Measurements from ENCODE around the gene SLC12A2. TPM values are rescaled to one million over a fixed set of nuclear protein-coding genes. Genes with fewer than 3 reads are reported as not detected.

The SLC12A2 gene
- total and polyA plus RNA-seq, 8 donors, result 2.1 to 67.4 (median 10.1) TPM

DNA sequence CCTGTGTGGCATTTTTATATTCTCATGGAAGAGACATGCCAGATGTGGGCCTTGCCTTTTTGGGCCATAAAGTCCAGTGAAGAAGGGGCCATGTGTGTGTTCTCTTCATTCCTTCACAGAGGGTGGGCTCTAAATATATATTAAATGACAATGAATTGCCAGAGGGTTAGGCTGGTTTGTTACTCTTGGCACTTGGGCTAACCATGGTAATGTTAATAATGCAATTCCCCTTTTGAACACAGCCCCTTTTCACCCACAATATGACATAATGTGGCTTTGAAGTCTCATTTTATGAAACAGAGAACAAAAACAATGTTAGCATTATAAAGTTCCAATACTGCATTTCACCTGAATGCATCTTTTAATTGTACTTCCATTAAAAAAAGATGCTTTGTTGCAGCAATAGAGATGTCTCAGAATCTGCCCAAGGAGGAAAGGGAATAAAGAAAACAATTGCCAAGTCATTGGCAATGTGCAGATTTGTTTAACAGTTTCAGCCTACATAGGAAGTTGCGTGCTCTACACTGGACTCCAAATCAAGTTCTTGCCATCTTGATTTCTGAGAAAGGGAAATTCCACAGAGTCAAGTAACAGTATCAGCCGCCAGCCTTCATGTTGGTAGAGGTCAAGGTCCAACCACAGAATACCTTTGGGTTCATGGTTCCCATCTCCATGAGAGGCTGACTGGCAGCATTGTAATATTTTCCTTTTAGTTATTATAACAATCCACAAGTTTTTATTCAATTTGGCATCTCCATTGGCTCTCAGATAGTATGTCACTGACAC lies 141.9 kb downstream of the SLC12A2 start:
- 91 to 93% methylated on average over 2 of the region's 2 CpGs for WGBS, 2 donors
- ATAC-seq (no peak), FAIRE-seq (no peak), DNase-seq (no peak)
- no peak overlapping the region for H3K27ac ChIP-seq
- no peaks in the 10 kb centered on the region for H3K27me3 ChIP-seq
- H3K4me1 ChIP-seq, result no peaks in the 10 kb centered on the region
- TF ChIP-seq CTCF (IDR thresholded peaks at IDR 0.05), result no peak
- H3K9me3 ChIP-seq, result no peaks in the 10 kb centered on the region
- intact Hi-C loops (cut with DNase I), result no loop called here
- no peak overlapping the region for H3K4me3 ChIP-seq
- no peaks in the 10 kb centered on the region for H3K36me3 ChIP-seq

DNA sequence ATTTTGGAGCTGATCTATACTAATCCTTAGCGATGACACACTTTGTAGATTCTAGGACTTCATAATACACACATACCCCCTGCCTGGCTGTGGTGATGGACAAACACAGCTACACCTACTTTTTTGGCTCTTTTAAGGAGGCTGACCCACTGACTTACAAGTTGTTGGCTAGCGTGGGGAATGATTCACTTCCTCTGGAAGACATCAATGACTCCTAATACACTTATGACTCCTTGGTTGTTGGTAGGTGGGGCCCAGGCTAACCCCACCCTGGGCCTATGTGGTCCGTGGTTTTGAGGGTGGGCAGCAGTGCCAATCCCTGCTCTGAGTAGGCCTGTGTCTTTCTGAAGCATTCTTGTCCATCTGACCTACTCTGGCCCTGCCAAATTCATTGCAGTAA lies 144.4 kb downstream of the SLC12A2 start:
- ATAC-seq (peak in 3 of 4 donors; percentile 14 to 62 (median 54)), DNase-seq (no peak), FAIRE-seq (no peak)
- intact Hi-C loops (cut with DNase I), result no loop called here
- Histone ChIP-seq H3K4me3 (no peak overlapping the region), H3K4me1 (no peaks in the 10 kb centered on the region), H3K9me3 (no peaks in the 10 kb centered on the region), H3K27me3 (no peaks in the 10 kb centered on the region), H3K36me3 (no peaks in the 10 kb centered on the region), H3K27ac (no peak overlapping the region)
- no peak for TF ChIP-seq CTCF (IDR thresholded peaks at IDR 0.05)
- WGBS, 2 donors, result 83% methylated on average over 3 of the region's 3 CpGs

DNA sequence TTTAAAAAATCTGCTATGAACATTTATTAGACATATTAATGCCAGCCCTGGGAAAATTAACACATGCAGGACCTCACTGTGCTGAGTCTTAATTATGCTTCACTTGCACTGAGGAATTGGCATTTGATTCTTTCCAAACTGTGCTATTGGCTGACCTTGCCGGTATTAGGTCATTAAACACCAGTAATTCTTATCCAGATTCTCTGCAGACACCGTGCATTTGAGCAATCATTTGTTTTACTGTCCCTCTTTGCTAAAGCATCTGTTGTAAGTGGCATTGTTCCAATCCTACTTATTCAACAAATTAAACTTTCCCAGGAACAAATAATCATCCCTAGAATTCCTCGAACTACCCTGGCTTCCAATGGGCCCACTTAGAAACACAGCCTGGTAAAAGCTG lies 145.0 kb downstream of the SLC12A2 start:
- no peaks in the 10 kb centered on the region for H3K36me3 ChIP-seq
- DNase-seq (no peak), ATAC-seq (peak in 3 of 4 donors; percentile 19 to 47 (median 46)), FAIRE-seq (no peak)
- no peak for TF ChIP-seq CTCF (IDR thresholded peaks at IDR 0.05)
- no peaks in the 10 kb centered on the region for H3K9me3 ChIP-seq
- H3K27ac ChIP-seq, result no peak overlapping the region
- H3K4me3 ChIP-seq, result no peak overlapping the region
- H3K4me1 ChIP-seq, result no peaks in the 10 kb centered on the region
- intact Hi-C loops (cut with DNase I), result no loop called here
- WGBS, 2 donors, result 22 to 25% methylated on average over 3 of the region's 3 CpGs
- H3K27me3 ChIP-seq, result no peaks in the 10 kb centered on the region

GRCh38 chr5:128234928-128235641 lies 151.5 kb downstream of the SLC12A2 start:
- DNase-seq (no peak), ATAC-seq (no peak), FAIRE-seq (no peak)
- Histone ChIP-seq H3K4me3 (no peak overlapping the region), H3K36me3 (no peaks in the 10 kb centered on the region), H3K27me3 (no peaks in the 10 kb centered on the region), H3K27ac (no peak overlapping the region), H3K4me1 (no peaks in the 10 kb centered on the region), H3K9me3 (no peaks in the 10 kb centered on the region)
- intact Hi-C loops (cut with DNase I), result no loop called here
- no peak for TF ChIP-seq CTCF (IDR thresholded peaks at IDR 0.05)
- WGBS, 2 donors, result 77 to 89% methylated on average over 7 of the region's 7 CpGs

GRCh38 chr5:128236334-128236733 lies 152.8 kb downstream of the SLC12A2 start:
- no peak for ATAC-seq
- Histone ChIP-seq H3K27ac (no peak overlapping the region), H3K27me3 (no peaks in the 10 kb centered on the region), H3K36me3 (no peaks in the 10 kb centered on the region), H3K4me1 (no peaks in the 10 kb centered on the region), H3K9me3 (no peaks in the 10 kb centered on the region), H3K4me3 (no peak overlapping the region)
- intact Hi-C loops (cut with DNase I), result no loop called here
- no peak for DNase-seq
- FAIRE-seq, result no peak
- no peak for TF ChIP-seq CTCF (IDR thresholded peaks at IDR 0.05)
- 66 to 73% methylated on average over 7 of the region's 7 CpGs for WGBS, 2 donors

Measured in pancreas (tissue), 10 donors.